Inferior parietal cortex (tissue), 1 donor: Measurements from ENCODE around the gene RITA1.
"Not testable (repeated sequence)": the region's sequence is repeated elsewhere in the genome, so short reads cannot be mapped to it uniquely, and the experiment has no call there.

Experiments
- DNase-seq: peaks from one replicate; pipeline ENCODE4 v3.0.0-alpha.2; 2016; ENCODE audit errors: extremely low spot score

RITA1 gene

DNA sequence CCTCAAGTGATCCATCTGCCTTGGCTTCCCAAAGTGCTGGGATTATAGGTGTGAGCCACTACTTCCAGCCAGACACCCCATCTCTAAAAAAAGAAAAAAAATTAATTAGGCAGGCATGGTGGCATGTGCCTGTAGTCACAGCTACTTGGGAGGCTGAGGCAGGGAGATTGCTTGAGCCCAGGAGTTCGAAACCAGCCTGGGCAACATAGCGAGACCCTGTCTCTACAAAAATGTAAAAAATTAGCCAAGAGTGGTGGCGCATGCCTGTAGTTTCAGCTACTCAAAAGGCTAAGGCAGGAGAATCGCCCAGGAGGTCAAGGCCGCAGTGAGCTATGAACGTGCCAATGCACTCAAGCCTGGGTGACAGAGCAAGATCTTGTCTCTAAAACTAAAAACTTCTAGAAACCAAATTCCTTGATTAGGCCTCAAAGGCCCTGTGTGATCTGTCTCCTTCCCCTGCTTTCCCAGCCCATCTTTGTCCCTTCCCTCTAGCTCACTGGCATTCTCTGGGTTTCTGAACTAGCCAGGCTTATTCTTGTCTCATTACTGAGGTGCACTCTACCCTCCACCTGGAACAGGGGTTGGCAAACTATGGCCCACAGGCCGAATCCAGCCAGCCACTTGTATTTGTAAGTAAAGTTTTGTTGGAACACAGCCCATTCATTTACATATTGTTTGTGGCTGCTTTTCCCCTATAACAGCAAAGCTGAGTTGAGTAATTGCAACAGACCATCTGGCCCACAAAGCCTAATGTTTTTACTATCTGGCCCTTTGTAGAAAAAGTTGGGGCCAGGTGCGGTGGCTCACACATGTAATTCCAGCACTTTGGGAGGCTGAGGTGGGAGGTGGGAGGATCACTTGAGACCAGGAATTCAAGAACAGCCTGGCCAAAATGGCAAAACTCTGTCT lies 18.6 kb downstream of the RITA1 start:
- no peak for DNase-seq

GRCh38 chr12:113204804-113205203 lies 19.3 kb downstream of the RITA1 start:
- no peak for DNase-seq

DNA sequence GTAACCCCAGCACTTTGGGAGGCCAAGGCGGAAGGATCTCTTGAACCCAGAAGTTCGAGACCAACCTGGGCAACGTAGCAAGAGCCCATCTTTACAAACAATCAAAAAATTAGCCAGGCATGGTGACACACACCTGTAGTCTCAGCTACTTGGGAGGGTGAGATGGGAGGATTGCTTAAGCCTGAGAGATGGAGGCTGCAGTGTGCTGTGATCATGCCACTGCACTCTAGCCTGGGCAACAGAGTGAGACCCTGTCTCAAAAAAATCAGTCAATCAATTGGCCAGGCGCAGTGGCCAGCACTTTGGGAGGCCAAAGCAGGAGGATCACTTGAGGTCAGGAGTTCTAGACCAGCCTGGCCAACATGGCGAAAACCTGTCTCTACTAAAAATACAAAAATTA lies 21.3 kb downstream of the RITA1 start:
- not testable (repeated sequence) for DNase-seq

DNA sequence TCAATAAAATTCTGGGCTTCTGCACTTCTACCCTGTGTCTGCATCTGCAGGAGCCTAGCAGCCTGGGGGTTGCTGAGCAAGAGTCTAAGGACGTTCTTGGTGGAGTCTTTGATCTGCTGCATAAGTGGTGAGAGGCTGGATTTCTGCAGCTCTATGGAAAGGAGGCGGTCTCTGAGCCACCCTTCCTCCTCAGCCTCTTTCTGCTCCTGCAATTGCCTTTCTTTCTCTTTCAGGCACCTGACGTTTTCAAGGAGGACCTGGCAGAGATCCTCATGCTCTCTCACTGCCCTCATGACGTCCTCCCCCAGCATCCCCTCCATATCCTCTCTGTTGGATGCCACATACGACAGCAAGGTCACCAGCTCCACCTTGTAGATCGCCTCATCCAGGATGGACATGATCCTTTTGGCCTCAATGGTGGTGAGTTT lies 22.1 kb downstream of the RITA1 start:
- DNase-seq = no peak

- no peak for DNase-seq
Measured at GRCh38 chr12:113208041-113208934, 22.8 kb downstream of the RITA1 start.

- no peak for DNase-seq
Measured at GRCh38 chr12:113211160-113211559, 25.6 kb downstream of the RITA1 start.

DNA sequence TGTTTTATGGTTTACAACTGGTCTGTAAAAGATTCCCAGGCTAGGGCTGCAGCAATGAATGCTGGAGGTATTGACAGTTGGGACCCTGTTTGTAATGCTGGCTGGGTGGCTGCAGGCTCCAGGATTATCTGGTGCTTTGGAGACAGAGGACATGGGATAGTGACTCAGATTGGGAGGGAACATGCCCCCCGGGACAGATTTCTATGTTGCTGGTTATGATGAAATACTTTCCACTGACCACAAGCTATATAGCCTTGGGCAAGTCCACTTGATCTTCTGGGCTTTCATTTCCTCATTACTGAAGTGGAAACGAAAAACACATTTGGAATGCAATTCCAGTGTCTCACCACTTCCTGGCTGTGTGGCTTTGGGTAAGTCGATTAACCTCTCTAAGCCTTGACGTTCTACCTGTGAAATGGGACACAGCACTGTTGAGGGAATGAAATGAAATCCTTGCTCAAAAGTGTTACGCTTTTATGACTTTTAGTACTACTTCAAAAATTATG lies 29.4 kb downstream of the RITA1 start:
- DNase-seq = no peak

DNA sequence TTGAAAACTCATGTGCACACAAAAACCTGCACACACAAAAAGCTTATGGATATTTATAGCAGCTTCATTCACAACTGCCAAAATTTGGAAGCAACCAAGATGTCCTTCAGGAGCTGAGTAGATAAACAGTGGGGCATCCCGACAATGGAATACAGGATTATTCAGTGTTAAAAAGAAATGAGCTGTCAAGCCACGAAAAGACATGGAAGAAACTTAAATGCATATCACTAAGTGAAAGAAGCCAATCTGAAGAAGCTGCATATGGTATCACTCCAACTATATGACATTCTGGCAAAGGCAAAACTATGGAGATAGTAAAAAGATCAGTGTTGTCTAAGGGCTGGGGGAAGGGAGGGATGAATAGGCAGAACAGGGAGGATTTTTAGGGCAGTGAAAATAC lies 30.5 kb downstream of the RITA1 start:
- no peak for DNase-seq

DNA sequence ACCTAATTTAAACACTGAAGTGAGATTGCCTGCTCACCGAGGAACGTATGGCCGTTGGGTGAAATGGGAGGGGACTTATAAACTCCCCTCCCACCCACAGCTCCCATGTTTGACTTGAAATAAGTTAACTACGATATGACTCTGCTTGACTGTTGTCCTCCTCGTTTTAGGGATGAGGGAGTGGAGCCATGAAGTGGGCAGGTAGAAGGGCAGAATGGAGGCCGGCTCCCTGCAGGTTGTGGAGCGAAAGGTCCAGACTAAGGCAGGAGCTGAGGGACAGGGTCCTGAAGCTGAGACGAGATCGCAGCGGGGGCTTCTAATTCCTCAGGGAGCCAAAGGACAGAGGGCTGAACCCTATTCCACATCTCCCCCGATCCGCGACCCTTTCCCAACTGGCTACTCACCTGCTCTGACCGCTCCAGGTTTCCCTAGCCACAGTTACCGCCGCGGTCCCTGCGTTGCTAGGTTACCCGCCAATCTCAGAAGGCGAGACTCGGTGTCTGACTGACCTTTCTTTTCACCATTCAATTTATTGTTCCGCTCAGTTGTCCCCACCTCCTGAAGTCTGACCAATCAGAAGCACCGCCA lies 35.2 kb downstream of the RITA1 start:
- no peak for DNase-seq

GRCh38 chr12:113221181-113221996 lies 35.9 kb downstream of the RITA1 start, which contains the start of gene TPCN1:
TSS of gene TPCN1 (plus strand) at chr12:113221464. CDS start at chr12:113226853, 5,389 bp downstream.
- DNase-seq = peak; percentile 100

DNA sequence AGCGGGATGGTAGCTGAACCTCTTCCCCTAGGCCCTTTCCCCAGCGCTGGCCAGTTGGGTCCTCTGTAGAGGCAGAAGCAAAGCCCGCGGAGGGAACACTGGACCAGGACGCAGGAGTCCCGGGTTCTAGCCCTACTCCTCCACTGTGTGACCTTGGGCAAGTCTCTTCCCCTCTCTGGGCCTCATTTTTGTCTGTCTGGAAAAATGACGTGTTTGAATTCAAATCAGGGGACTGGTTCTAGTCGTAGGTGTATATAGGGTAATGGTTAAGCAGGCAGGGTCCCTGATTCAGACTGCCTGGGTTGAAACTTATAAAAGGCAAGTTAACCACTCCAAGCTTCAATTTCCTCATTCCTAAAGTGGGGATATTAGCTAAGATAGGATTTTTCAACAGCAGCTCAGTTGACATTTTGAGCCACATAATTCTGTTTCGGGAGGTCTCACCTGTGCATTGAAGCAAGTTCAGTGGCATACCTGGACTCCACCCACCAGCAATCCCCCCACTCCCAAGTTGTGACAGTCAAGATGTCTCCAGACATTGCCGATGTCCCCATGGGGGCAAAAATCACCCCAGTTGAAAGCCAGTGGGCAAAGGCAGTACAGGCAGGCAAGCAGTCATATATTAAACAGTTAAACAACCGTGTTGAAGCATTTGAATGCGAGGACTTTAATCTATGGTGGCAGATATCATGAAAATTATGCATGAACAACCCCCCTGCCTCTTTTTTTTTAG lies 36.6 kb downstream of the RITA1 start:
- DNase-seq = no peak

DNA sequence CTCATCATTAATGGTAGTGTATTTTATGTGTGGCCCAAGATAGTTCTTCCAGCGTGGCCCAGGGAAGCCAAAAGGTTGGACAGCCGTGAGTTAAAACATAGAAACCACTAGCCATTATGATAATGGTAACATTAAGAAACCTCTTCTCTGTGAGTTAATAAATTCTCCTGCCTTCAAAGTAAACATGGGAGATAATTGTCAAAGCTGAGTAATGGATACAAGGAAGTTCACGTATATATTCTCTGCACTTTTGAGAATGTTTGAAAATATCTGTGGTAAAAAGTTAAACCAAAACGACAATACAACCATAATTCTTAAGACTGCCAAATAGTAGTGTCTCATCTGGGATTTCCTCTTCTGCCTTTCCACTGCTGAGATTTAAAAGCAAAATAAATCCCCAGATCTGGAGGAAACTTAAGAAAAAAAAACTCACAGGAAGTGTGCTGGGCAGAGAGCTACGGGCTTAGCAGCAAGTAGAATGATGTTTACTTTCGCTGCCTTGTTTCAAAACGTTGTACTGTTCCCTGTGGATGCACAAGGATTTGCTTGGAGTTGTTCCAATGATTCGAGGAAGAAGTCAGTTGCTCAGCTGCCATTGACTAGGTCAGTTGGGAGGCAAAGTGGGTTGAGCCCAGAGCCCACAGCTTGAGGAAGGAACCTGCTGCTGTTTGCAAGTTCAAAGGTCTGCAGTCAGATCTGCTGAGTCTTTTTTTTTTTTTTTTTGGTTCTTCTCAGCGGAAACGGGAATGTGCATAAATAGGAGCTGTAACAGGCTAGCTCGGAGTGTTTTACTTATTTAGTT lies 37.4 kb downstream of the RITA1 start:
- DNase-seq = peak; percentile 63

DNA sequence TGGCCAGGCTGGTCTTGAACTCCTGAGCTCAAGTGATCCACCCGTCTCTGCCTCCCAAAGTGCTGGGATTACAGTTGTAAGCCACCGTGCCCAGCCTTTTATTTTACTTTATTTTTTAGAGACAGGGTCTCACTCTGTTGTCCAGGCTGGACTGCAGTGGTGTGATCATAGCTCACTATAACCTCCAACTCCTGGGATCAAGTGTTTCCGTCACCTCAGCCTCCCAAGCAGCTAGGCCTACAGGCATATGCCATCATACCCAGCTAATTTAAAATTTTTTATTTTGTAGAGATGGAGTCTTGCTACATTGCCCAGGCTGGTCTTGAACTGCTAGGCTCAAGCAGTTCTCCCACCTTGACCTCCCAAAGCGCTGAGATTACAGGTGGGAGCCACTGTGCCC lies 39.4 kb downstream of the RITA1 start:
- DNase-seq = no peak

- DNase-seq = no peak
Measured at GRCh38 chr12:113226696-113227568, 41.4 kb downstream of the RITA1 start.

DNA sequence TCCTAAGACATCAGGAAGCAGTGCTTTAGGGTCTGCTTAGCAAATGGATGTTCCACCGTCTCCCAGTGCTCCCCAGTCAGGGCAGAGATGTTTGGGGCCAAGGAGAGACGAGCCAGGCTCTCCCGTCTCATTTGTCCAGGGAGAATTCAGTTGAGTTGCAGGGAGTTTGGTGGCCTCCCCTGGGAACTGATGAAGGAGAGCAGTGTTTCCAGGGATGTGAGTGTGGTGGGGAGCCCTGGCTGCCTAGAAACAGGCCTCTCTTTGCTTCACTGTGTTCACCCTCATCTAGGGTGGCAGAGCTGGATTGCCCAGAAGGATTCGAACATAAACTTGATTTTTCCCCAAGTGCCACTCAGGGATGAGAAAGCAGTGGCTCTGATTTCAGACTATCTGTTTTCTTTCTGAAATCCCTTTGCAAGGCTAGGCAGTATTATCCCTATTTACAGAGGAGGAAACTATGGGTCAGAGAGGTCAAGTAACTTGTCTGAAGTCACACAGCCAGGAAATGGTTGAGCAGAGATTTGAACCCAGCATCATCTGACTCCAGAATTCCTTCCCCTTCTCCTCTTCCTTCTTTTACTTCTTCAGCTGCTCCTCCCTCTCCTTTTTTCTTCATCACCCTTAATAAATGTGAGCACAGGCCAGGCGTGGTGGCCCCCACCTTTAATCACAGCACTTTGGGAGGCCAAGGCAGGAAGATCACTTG lies 42.3 kb downstream of the RITA1 start:
- DNase-seq = no peak

- DNase-seq = no peak
Measured at GRCh38 chr12:113228394-113229028, 43.0 kb downstream of the RITA1 start.
